ENCODE data around the gene PSME3.
A peak's percentile ranks its signal among the peaks of the same experiment; 100 is the strongest.

The PSME3 gene, protein sequence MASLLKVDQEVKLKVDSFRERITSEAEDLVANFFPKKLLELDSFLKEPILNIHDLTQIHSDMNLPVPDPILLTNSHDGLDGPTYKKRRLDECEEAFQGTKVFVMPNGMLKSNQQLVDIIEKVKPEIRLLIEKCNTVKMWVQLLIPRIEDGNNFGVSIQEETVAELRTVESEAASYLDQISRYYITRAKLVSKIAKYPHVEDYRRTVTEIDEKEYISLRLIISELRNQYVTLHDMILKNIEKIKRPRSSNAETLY

DNA sequence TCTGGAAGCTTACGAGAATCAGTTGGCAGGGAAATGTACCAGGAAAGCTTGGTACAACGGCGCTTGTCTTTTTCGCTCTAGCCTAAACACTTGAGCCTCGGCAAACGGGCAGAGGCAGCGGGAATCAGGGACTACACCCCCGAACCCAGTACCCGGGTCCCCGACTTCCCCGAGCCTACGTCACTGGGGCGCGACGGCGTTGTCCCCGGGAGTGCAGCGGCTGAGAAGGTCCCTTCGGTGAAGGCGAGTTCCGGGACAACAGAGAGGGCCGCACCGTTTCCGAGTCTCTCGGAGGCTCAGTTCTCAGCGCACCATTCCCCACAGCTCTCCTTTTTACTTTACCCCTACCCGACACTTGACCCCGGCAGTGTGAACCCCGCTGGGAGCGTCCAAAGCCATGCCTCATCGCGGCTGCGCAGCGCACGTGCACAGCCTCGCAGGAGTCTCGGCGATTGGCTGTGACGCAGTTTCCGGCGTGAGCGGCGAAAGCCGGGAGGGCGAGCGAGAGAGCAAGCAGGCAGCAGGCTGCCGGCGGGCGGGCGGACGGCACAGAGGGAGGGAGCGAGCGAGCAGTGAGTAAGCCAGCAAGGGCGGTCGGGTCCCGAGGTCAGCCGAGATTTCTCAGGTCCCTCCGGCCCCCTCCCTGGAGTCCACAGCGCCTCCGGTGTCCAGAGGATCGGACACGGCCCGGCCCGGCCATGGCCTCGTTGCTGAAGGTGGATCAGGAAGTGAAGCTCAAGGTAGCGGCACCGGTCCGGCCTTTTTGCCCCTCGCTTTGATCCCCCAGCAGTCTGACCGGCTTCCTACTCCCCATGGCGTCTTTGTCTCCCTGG, at the start of gene PSME3:
Gene PSME3, plus strand, starts transcription at position 464 of the 833 bp plus-strand sequence. Its CDS starts 235 bp downstream, at position 699.
- peak; percentile 71 to 97 (median 90) for DNase-seq

DNA sequence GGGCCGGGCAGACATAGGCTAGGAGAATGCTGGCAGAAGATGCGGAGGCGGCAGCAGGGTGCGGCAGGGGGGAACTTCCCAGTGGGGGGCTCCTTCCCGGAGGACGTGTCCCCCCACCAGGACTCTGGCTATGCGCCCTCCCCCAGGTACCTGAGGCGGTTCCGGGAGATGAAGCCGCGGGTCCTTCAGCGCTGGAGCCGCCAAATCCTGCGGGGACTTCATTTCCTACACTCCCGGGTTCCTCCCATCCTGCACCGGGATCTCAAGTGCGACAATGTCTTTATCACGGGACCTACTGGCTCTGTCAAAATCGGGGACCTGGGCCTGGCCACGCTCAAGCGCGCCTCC, 49.4 kb upstream of the PSME3 start:
- no peak for DNase-seq

DNA sequence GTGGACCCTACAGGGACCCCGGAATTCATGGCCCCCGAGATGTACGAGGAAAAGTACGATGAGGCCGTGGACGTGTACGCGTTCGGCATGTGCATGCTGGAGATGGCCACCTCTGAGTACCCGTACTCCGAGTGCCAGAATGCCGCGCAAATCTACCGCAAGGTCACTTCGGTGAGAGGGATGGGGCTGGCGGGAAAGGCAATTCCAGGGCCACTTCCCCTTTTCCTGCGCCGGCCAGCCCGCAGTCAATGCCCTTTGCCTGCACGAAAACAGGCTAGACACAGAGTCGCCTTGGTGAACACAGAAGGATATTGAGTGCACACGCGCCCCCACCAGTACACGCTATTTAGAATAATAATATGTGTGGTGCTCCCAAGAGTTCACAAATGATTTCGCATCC, 48.8 kb upstream of the PSME3 start:
- no peak for DNase-seq

DNA sequence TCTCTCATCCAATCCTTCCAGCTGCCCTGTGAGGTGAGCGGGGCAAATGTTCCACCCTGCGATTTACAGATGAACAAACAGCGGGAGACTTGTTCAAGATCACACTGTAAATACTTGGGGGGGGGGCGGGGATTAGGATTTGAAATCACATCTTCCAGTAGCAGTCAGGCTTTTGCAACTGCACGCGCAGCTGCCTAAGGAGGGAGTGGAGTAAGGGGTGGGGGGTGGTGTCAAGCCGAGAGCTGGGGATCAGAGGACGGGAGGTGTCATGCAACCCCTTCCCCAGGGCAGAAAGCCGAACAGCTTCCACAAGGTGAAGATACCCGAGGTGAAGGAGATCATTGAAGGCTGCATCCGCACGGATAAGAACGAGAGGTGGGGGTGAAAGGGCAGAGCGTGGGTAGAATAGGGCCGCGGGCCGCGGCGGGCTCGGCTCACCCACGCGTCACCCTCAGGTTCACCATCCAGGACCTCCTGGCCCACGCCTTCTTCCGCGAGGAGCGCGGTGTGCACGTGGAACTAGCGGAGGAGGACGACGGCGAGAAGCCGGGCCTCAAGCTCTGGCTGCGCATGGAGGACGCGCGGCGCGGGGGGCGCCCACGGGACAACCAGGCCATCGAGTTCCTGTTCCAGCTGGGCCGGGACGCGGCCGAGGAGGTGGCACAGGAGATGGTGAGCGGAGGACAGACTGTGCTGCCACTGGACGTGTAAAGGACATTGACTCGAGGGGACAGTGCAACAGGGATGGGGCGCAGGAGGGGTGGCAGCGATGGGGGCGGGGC, 48.2 kb upstream of the PSME3 start:
- DNase-seq, result no peak

DNA sequence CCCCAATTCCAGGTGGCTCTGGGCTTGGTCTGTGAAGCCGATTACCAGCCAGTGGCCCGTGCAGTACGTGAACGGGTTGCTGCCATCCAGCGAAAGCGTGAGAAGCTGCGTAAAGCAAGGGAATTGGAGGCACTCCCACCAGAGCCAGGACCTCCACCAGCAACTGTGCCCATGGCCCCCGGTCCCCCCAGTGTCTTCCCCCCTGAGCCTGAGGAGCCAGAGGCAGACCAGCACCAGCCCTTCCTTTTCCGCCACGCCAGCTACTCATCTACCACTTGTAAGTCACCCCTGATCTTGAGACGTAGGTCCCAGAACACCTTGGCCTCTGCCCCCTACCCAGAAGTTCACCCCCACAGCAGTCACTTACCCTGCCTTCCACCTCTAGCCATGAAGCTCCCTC, 45.9 kb upstream of the PSME3 start:
- DNase-seq, result no peak

DNA sequence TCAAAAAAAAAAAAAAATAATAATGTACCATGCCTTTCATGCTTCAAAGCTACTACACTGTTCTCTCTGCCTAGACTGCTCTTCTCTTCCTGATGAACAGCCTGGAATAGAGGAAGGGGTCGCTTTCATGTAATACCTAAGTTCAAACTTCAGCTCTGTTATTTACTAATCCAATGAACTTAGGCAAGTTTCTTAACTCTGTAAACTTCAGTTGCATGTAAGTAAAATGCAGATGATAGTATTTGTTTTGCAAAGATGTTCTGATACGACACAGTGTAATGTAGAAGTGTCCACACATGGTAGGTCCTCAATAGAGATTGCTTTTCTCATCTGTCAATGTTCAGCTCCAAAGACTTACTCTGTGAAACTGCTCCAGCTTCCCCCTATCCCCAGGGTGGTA, 41.2 kb upstream of the PSME3 start:
- no peak for DNase-seq

DNA sequence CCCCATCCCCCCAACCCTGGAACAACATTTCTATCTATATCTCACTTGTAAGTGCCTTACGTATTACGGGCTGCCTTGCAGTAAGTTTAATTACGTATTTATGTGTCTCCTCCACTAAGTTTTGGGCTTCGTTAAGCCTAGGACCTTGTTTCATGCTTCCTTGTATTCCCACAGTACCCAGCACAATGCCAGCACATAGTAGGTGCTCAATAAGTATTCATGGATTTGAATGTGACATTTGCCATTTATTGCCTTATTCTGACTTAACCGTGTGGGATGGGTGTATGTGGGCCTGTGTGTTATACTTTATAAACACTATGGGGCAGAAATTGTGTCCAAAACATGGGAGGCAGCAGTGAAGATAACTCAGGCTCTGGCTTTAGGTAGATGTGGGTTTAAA, 40.7 kb upstream of the PSME3 start:
- DNase-seq, result no peak

DNA sequence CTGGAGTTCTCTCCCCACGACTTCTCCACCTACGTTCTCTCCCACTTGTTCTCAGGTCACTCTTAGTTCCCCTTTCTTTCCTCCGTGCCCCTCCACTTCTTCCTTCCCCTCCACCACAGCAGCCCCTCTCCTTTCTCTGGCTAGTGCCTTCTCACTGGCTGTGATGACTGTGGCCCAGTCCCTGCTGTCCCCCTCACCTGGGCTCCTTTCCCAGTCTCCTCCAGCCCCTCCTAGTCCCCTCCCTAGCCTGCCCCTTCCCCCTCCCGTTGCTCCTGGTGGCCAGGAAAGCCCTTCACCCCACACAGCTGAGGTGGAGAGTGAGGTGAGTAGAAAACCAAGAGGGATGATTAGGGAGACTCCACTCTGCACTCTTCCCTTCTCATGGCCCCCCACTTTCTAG, 38.1 kb upstream of the PSME3 start:
- no peak for DNase-seq

DNA sequence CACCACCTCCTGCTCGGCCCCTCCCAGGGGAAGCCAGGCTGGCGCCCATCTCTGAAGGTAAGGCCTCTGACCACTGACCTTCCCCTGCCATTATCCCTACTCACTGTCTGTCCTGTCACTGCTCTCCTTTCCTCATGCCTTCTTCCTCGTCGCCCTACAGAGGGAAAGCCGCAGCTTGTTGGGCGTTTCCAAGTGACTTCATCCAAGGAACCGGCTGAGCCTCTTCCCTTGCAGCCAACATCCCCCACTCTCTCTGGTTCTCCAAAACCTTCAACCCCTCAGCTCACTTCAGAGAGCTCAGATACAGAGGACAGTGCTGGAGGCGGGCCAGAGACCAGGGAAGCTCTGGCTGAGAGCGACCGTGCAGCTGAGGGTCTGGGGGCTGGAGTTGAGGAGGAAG, 37.7 kb upstream of the PSME3 start:
- no peak for DNase-seq

DNA sequence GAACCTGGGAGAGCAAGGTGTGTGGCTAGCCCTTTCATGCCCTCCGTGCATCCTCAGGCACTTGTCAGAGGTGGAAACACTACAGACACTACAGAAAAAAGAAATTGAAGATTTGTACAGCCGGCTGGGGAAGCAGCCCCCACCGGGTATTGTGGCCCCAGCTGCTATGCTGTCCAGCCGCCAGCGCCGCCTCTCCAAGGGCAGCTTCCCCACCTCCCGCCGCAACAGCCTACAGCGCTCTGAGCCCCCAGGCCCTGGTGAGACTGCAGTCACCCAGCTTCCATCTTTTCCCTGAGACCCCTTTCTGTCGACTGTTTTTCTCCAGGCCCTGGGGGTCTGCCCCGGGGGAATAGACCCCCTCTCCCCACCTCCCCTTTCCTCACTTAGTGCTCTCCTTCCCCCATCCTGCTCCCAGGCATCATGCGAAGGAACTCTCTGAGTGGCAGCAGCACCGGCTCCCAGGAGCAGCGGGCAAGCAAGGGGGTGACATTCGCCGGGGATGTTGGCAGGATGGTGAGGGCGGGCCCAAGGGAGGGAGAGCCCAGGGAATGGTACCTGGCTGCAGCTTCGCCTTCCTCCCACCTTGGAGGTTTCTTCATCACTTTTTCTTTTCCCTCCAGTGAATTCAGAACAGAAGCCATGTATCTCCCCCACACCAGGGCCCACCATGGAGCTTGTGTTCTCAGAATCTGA, 37.0 kb upstream of the PSME3 start:
- DNase-seq, result no peak

DNA sequence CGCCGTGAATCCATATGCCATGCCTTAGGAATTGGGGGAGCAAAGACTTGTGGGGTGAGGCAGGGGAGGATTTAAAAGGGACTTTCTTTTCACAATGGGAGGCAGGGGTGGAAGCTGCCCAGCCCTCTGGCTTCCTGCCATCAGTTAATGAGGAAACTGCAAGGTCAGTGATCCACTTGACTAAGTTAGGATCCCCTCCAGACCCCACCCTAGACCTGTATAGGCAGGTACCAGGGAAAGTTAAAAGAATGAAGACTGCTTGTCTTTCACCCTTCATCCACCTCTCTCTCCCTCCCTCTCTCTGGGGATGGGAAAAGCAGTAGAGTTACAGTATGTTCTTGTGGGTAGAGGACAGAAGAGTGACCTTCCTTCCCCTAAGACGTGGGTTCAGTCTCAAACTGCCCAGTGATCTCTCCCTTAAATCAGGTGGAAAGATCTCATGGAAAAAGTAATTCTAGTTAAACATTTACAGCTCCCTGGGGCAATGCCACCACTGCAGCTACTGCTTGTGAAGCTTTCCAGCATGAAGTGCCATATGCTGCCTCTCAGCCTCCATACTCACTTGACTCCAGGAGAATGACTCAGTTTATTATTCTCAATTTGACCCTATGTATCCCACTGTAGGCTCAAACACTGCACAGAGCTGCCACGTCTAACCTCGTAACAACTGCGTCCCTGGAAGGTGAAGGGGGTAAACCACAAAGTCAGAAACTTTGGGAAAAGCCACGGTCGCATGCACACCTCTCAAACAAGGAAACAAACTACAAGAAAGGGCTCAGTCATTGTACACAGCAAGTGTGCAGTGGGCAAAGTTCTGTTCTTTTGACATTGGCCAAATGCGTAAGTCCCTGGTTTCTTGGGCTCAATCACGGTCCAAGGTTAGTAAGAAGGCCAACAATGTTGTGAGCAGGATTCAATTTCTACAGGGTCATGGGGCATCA, 35.9 kb upstream of the PSME3 start:
- DNase-seq, result no peak

DNA sequence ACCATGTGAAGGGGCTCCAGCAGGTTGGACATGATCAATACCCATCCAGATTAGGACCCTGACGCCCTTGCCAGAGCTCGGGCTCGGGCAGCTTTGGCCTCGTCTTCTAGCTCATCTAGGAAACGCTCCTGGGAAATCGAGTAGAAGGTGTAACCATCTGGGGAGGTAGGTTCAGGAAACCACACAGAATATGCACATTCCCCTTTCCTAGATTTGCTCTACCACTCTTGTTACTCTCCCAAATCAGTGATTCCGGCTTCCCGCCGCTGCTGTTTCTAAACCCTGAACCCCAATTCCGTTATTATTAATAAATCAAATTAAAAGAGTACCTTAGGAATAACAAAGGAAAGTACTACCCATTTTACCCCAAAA, 35.2 kb upstream of the PSME3 start:
- DNase-seq, result no peak

DNA sequence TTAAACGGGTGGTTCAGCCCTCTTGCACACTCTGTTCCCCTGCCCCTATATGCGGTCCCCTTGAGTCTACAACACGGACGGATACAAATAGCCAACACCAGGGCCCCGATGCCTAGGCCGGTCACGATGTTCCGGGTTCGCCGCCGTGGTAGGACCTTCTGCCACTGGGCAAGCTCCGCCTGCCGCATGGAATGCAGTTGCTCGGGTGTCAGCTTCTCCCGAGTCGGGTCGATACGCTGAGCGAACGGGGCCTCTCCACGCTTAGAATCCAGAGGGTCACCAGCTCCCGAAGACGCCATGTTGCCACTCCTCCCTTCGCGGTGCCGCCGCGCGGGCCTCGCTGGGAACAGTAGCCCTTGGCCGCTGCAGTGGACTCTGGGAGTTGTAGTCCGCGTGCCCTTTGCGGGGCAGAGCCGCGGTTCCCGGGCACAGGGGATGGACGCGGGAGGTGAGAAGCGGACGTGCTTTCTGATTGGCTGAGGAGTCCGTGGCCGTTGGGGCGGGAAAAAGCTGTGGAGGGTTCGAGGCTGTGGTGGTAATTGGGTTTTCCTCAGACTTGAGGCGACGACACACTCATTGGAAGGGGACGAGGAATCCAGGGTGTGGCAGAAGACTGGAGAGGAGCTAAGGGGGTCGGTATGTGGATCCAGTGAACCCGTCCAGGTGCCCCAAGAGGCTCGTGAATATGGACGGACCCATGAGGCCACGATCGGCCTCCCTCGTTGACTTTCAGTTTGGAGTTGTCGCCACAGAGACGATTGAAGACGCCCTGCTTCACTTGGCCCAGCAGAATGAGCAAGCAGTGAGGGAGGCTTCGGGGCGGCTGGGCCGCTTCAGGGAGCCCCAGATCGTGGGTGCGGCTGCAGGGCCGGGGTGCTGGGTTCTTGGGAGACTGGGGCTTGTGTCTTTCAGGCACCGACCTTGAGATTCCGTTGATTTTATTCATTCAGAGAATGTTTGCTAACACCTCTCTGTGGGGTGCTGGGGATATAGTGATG, 34.5 kb upstream of the PSME3 start, which contains the start of the genes CNTD1 and COA3:
Gene CNTD1, plus strand, starts transcription at position 479 of the 998 bp plus-strand sequence. Its CDS starts 207 bp downstream, at position 686.
Gene COA3, minus strand, starts transcription at position 322 of the 998 bp plus-strand sequence. Its CDS starts 23 bp downstream, at position 299.
- peak; percentile 35 to 84 (median 61) for DNase-seq

DNA sequence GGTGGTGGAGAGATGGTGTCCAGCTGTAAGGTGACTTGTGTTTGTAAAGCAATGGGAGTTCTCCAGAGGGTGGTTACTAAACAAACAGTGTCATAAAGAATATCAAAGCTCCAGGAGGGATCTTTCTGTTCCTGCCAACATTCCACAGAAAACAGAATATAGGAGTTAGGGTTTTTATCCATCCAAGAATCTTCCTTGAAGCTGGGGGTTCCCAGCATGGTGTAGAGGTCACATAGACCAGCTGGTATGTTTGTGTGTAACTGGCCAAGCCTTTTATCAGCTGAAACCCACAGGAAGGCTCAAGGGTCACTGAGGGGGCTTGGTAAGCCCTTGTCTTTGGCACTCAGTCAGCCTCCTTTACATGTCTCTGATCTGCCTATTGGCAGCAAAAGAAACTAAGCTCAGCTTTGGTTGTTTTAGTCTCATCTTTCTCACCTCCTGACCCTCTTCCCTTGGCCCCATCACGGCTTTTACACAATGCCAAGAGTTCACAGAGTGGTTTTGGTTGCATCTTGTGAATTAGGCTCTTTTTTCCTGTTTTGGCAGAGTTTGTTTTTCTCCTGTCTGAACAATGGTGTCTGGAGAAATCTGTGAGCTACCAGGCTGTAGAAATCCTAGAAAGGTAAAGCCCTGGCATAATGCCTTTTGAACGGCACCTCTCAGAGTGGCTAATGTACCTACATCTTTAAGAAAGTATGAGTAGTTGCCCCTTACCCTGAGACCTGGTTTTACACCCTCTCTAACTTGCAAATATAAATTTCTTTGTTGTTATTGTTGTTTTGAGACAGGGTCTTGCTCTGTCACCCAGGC, 29.9 kb upstream of the PSME3 start:
- no peak for DNase-seq

DNA sequence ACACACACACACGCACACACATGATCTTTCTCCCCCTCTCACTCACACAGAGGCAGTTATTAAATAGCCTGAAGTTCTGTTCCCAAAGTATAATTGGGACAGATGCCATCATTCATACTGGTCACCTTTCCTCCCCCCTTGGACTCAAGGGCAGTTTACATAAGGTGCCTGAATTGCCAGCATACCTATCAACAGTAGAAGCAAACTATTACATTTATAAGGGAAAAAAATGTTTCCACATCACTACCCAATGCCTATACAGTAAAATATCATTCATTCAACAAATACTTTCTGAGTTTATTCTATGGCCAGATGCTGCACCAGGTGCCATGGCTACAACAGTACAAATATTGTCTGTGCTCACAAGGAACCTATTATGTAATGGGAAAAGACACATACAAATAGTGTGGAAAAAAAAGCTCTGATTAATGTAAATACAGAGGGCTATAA, 28.3 kb upstream of the PSME3 start:
- no peak for DNase-seq

DNA sequence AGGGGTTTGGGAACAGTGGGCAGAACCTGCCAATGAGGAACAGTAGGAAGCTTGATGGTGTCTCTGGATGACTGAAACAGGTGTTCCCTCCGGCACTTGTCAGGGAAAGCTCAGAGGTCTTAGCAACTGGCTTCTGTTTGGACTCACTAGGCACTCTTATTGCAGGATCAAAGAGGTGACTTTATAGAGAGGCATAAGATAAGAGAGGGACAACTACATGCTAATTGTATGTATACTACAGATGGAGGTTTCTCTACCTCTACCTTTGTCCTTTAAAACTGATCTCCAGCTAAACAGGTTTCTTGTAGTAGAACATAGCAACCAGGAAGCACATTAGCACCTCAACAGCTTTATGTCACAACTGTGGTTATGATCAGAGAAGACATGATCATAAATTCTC, 26.9 kb upstream of the PSME3 start:
- DNase-seq, result no peak

DNA sequence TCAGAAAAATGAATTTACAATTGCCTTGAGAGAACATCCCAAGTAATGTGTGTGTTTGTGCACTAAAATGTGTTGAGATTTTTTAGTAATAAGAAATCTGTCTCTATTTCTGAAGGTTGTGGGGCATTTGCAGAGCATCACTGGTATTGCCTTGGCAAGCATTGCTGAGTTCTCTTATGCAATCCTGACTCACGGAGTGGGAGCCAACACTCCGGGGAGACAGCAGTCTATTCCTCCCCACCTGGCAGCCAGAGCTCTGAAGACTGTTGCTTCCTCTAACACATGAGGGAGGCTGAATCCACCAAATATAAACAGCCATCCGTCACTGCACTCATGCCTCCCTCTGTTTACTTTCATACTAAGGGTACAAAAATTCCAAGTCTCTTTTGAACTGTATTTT, 23.9 kb upstream of the PSME3 start:
- DNase-seq, result peak in 2 of 14 donors; percentile 1 to 25

DNA sequence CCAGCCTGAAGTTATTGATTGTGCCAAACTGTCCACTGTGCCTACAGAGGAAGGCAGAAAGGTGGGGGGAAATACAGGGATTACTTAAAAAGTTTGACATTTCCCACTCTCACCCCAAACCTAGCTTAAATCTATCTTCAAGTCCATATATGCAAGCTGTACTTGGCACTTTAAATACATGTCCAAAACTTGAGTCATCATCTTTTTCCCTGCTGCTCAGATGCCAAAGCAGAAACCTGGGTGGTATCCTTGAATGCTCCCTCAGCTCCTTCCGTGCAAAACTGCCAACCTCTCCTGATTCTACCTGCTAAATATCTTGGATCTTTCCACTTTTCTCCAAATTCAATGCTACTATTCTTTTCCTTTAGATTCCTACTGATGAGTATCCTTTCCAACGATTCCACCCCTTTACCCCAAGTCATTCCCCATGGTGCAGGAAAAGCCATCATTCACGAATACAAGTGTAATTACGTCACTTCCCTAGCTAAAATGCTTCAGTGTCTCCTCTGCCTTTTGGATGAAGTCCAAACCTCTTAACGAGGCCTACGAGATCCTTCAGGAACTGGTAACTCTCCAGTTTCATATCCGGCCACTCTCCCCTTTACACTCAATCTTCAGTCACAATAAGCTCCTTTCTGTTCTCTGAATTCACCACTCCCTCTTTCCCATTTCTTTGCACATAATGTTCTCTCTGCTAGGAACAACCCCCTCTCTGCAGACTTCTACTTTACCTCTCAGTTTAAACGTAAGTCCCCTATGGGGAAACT, 18.4 kb upstream of the PSME3 start:
- no peak for DNase-seq

Data from C1 segment of cervical spinal cord (tissue), 14 donors.